NT2/D1 (cell line): ENCODE results near the gene HDAC10.

ENCODE experiments used
- SUZ12 ChIP-seq: IDR thresholded peaks from 2 replicates; pipeline ENCODE4 v1.6.1; 2011; ENCODE audit not compliant: insufficient read length, insufficient read depth; ENCODE audit errors: extremely low read depth
- YY1 ChIP-seq: IDR thresholded peaks from 2 replicates; pipeline ENCODE4 v1.6.1; 2011; ENCODE audit not compliant: insufficient read length, insufficient read depth
- ZNF274 ChIP-seq: IDR thresholded peaks from 2 replicates; pipeline ENCODE4 v1.6.1; 2011; ENCODE audit warnings: mild to moderate bottlenecking, low read depth, low read length

DNA sequence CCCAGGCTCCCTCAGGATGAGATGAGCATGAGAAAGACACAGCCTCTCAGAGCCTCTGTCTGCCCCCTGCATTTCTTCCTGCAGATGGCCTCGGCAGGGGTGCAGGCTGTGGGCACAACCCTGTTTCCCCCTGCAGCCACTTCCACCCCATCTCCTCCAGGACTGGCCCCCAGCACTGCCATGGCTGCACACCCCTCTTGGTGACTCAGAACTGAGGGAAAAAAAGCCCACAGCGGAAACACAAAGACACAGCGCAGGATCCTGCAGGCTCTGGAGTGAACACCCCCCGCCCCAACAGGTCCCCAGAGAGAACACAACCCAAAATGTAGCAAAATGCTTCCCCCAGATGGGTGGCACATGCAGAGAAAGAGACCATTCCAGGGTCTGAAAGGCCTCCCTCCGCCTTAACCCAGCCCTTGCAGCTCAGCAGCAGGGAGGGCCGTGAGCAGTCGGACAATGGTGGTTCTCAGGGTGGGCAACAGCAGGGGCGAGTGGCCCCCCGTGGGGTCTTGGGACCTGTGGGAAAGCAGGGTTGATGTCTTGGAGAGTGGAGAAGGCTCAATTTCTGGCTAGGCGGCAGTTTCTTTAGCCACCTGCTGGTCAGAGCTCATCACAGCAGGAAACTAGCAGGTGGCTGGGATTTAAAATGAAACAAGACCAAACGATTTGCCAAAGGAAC, 14.2 kb downstream of the HDAC10 start:
- no peak for TF ChIP-seq ZNF274
- TF ChIP-seq YY1, result no peak
- TF ChIP-seq SUZ12, result no peak
